ENCODE measurements around the gene KCNH6. TPM values are rescaled to one million over a fixed set of nuclear protein-coding genes. Genes with fewer than 3 reads are reported as not detected.

The KCNH6 gene
- total and polyA plus RNA-seq, 9 of the 15 experiments (the other 6 are each of a cell fraction or from before 2014, with no cell fraction given), result not detected

DNA sequence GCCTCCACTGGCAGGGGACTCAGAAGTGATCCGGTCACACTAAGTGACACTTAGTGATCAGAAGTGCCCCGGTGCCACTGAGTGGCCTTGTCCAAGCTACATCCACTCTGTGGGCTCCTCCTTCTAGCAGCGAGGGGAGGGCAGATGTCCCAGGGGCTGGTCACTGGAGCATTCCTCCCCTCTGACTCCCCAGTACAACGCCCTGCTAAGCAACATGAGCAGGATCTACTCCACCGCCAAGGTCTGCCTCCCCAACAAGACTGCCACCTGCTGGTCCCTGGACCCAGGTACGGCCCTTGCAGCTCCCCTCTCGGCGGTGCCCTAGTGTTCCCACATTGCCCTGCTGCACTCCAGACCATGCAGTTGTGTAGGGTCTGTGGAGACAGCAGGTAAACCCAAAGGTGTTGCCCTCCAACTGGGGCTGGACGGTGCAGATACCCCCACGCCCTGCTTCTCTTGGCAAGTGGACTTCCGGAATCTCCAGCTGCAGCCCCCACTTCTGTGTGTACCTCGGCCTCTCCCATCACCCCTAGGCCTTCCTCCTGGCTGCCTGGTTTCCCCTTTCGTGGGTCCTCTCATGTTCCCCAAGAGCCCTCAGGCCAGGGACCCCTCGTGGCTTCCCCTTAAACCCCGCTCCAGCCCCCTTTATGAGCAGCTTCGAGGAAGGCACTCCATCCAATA, 44.2 kb upstream of the KCNH6 start (continued):
- no peak for TF ChIP-seq BRD9 (IDR thresholded peaks at IDR 0.05; ENCODE audit: low read depth, partially characterized antibody)
- TF ChIP-seq ZSCAN29 (IDR thresholded peaks at IDR 0.05), result no peak
- TF ChIP-seq, protein P1, sequence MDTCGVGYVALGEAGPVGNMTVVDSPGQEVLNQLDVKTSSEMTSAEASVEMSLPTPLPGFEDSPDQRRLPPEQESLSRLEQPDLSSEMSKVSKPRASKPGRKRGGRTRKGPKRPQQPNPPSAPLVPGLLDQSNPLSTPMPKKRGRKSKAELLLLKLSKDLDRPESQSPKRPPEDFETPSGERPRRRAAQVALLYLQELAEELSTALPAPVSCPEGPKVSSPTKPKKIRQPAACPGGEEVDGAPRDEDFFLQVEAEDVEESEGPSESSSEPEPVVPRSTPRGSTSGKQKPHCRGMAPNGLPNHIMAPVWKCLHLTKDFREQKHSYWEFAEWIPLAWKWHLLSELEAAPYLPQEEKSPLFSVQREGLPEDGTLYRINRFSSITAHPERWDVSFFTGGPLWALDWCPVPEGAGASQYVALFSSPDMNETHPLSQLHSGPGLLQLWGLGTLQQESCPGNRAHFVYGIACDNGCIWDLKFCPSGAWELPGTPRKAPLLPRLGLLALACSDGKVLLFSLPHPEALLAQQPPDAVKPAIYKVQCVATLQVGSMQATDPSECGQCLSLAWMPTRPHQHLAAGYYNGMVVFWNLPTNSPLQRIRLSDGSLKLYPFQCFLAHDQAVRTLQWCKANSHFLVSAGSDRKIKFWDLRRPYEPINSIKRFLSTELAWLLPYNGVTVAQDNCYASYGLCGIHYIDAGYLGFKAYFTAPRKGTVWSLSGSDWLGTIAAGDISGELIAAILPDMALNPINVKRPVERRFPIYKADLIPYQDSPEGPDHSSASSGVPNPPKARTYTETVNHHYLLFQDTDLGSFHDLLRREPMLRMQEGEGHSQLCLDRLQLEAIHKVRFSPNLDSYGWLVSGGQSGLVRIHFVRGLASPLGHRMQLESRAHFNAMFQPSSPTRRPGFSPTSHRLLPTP (IDR thresholded peaks at IDR 0.05; ENCODE audit: borderline replicate concordance, extremely low read depth, insufficient read length), result no peak
- no peak for TF ChIP-seq ZNF408 (CRISPR knock-in tag; IDR thresholded peaks at IDR 0.05; ENCODE audit: low read depth)
- no peak for TF ChIP-seq MEF2D (tag; conservative IDR thresholded peaks at IDR 0.05; ENCODE audit: low read depth)
- TF ChIP-seq, protein P2, sequence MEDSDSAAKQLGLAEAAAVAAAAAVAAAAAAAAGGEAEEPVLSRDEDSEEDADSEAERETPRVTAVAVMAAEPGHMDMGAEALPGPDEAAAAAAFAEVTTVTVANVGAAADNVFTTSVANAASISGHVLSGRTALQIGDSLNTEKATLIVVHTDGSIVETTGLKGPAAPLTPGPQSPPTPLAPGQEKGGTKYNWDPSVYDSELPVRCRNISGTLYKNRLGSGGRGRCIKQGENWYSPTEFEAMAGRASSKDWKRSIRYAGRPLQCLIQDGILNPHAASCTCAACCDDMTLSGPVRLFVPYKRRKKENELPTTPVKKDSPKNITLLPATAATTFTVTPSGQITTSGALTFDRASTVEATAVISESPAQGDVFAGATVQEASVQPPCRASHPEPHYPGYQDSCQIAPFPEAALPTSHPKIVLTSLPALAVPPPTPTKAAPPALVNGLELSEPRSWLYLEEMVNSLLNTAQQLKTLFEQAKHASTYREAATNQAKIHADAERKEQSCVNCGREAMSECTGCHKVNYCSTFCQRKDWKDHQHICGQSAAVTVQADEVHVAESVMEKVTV (CRISPR knock-in tag; IDR thresholded peaks at IDR 0.05), result peak; percentile 80
- TF ChIP-seq ELF2 (CRISPR knock-in tag; IDR thresholded peaks at IDR 0.05), result no peak
- TF ChIP-seq, protein P3, sequence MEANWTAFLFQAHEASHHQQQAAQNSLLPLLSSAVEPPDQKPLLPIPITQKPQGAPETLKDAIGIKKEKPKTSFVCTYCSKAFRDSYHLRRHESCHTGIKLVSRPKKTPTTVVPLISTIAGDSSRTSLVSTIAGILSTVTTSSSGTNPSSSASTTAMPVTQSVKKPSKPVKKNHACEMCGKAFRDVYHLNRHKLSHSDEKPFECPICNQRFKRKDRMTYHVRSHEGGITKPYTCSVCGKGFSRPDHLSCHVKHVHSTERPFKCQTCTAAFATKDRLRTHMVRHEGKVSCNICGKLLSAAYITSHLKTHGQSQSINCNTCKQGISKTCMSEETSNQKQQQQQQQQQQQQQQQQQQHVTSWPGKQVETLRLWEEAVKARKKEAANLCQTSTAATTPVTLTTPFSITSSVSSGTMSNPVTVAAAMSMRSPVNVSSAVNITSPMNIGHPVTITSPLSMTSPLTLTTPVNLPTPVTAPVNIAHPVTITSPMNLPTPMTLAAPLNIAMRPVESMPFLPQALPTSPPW (CRISPR knock-in tag; IDR thresholded peaks at IDR 0.05), result no peak; the same call in 1 of the 2 replicates
- TF ChIP-seq, protein P4, sequence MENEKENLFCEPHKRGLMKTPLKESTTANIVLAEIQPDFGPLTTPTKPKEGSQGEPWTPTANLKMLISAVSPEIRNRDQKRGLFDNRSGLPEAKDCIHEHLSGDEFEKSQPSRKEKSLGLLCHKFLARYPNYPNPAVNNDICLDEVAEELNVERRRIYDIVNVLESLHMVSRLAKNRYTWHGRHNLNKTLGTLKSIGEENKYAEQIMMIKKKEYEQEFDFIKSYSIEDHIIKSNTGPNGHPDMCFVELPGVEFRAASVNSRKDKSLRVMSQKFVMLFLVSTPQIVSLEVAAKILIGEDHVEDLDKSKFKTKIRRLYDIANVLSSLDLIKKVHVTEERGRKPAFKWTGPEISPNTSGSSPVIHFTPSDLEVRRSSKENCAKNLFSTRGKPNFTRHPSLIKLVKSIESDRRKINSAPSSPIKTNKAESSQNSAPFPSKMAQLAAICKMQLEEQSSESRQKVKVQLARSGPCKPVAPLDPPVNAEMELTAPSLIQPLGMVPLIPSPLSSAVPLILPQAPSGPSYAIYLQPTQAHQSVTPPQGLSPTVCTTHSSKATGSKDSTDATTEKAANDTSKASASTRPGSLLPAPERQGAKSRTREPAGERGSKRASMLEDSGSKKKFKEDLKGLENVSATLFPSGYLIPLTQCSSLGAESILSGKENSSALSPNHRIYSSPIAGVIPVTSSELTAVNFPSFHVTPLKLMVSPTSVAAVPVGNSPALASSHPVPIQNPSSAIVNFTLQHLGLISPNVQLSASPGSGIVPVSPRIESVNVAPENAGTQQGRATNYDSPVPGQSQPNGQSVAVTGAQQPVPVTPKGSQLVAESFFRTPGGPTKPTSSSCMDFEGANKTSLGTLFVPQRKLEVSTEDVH (IDR thresholded peaks at IDR 0.05; ENCODE audit: low read depth, partially characterized antibody), result no peak
- TF ChIP-seq ZBTB7A (IDR thresholded peaks at IDR 0.05; ENCODE audit: borderline replicate concordance, control insufficient read depth, low read depth, low read length), result no peak
- peak; percentile 44; the same call in 1 of the 2 replicates for TF ChIP-seq ESRRA (IDR thresholded peaks at IDR 0.05; ENCODE audit: borderline replicate concordance, low read depth)
- TF ChIP-seq STAT5A (IDR thresholded peaks at IDR 0.05; ENCODE audit: borderline replicate concordance, low read length), result no peak
- TF ChIP-seq, protein P5, sequence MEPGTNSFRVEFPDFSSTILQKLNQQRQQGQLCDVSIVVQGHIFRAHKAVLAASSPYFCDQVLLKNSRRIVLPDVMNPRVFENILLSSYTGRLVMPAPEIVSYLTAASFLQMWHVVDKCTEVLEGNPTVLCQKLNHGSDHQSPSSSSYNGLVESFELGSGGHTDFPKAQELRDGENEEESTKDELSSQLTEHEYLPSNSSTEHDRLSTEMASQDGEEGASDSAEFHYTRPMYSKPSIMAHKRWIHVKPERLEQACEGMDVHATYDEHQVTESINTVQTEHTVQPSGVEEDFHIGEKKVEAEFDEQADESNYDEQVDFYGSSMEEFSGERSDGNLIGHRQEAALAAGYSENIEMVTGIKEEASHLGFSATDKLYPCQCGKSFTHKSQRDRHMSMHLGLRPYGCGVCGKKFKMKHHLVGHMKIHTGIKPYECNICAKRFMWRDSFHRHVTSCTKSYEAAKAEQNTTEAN (CRISPR knock-in tag; IDR thresholded peaks at IDR 0.05), result no peak
- peak; percentile 52; the same call in 1 of the 2 replicates for TF ChIP-seq CTBP1 (IDR thresholded peaks at IDR 0.05; ENCODE audit: borderline replicate concordance)
- no peak for TF ChIP-seq SMAD3 (CRISPR knock-in tag; conservative IDR thresholded peaks at IDR 0.05)
- no peak for TF ChIP-seq HDAC1 (IDR thresholded peaks at IDR 0.05)
- TF ChIP-seq SP2 (IDR thresholded peaks at IDR 0.05; ENCODE audit: extremely low read depth, low read depth, low read length, poor library complexity, severe bottlenecking), result no peak
